HepG2 (cell line): Measurements from ENCODE around the gene LRRC45. TPM values are rescaled to one million over a fixed set of nuclear protein-coding genes. Genes with fewer than 3 reads are reported as not detected.

Experiments
- CBX5 ChIP-seq: sonication (generic); formaldehyde crosslinking; IDR thresholded peaks from 2 replicates; pipeline ENCODE4 v1.4.0; 2020; ENCODE audit warnings: missing genetic modification reagents, borderline replicate concordance
- DPF2 ChIP-seq: sonication (generic); formaldehyde crosslinking; IDR thresholded peaks from 2 replicates; pipeline ENCODE4 v1.4.0; 2020; ENCODE audit warnings: mild to moderate bottlenecking, low read depth, missing genetic modification reagents, borderline replicate concordance
- ETV6 ChIP-seq: sonication (generic); formaldehyde crosslinking; conservative IDR thresholded peaks from 2 replicates; pipeline ENCODE4 v1.4.0; 2020; ENCODE audit warnings: missing genetic modification reagents
- FOXO1 ChIP-seq: sonication (generic); formaldehyde crosslinking; IDR thresholded peaks from 2 replicates; pipeline ENCODE4 v1.4.0; 2020; ENCODE audit warnings: missing genetic modification reagents
- GFI1 ChIP-seq: sonication (generic); formaldehyde crosslinking; IDR thresholded peaks from 2 replicates; pipeline ENCODE4 v1.5.0; 2020; ENCODE audit warnings: missing genetic modification reagents, mild to moderate bottlenecking, borderline replicate concordance
- HMG20B ChIP-seq: conservative IDR thresholded peaks from 2 replicates; pipeline ENCODE4 v1.6.1; 2016; ENCODE audit warnings: missing genetic modification reagents, missing compliant biosample characterization
- HNRNPUL1 ChIP-seq: fragments of 200-400 bp; formaldehyde crosslinking; IDR thresholded peaks from 2 replicates; pipeline ENCODE4 v1.6.1; 2017; ENCODE audit warnings: low read depth, mild to moderate bottlenecking, low read length, moderate library complexity
- KLF9 ChIP-seq: IDR thresholded peaks from 2 replicates; pipeline ENCODE4 v1.6.1; 2016; ENCODE audit warnings: low read depth
- PLRG1 ChIP-seq: fragments of 450-650 bp; conservative IDR thresholded peaks from 2 replicates; pipeline ENCODE4 v1.6.1; 2016
- PPARG ChIP-seq: conservative IDR thresholded peaks from 2 replicates; pipeline ENCODE4 v1.6.1; 2016; ENCODE audit warnings: missing biosample characterization, missing genetic modification reagents
- RAD51 ChIP-seq: fragments of 450-650 bp; IDR thresholded peaks from 2 replicates; pipeline ENCODE4 v1.6.1; 2016; ENCODE audit warnings: borderline replicate concordance
- RFX5 ChIP-seq: IDR thresholded peaks from 2 replicates; pipeline ENCODE4 v1.6.1; 2011; ENCODE audit warnings: low read depth, low read length, improper control_type of control experiment
- SALL1 ChIP-seq: sonication (generic); formaldehyde crosslinking; IDR thresholded peaks from 2 replicates; pipeline ENCODE4 v1.8.0; 2022; ENCODE audit warnings: mild to moderate bottlenecking, missing genetic modification reagents
- TBX3 ChIP-seq: fragments of 450-650 bp; IDR thresholded peaks from 2 replicates; pipeline ENCODE4 v1.6.1; 2017; ENCODE audit warnings: antibody characterized with exemption, mild to moderate bottlenecking, inconsistent platforms, borderline replicate concordance
- XRCC5 ChIP-seq: fragments of 200-400 bp; formaldehyde crosslinking; optimal IDR thresholded peaks from 2 replicates; pipeline ENCODE3; 2017; ENCODE audit warnings: mild to moderate bottlenecking, low read length
- ZBTB42 ChIP-seq: sonication (generic); formaldehyde crosslinking; IDR thresholded peaks from 2 replicates; pipeline ENCODE4 v1.5.0; 2020; ENCODE audit warnings: mild to moderate bottlenecking, missing genetic modification reagents
- ZMYM2 ChIP-seq: sonication (generic); formaldehyde crosslinking; IDR thresholded peaks from 2 replicates; pipeline ENCODE4 v1.8.0; 2022; ENCODE audit warnings: mild to moderate bottlenecking, missing genetic modification reagents
- ZNF138 ChIP-seq: sonication (generic); formaldehyde crosslinking; IDR thresholded peaks from 2 replicates; pipeline ENCODE4 v1.5.0; 2020; ENCODE audit warnings: mild to moderate bottlenecking, low read depth, missing genetic modification reagents
- ZNF207 ChIP-seq: fragments of 450-650 bp; IDR thresholded peaks from 2 replicates; pipeline ENCODE4 v1.6.1; 2016; ENCODE audit warnings: antibody characterized with exemption, borderline replicate concordance
- ZNF3 ChIP-seq: IDR thresholded peaks from 2 replicates; pipeline ENCODE4 v1.7.0; 2017; ENCODE audit warnings: inconsistent platforms
- ZNF589 ChIP-seq: sonication (generic); formaldehyde crosslinking; conservative IDR thresholded peaks from 2 replicates; pipeline ENCODE4 v1.8.0; 2022; ENCODE audit warnings: mild to moderate bottlenecking, moderate library complexity, missing genetic modification reagents
- ZNF7 ChIP-seq: IDR thresholded peaks from 2 replicates; pipeline ENCODE4 v1.6.1; 2016; ENCODE audit warnings: missing biosample characterization, missing genetic modification reagents
- ZNF83 ChIP-seq: sonication (generic); formaldehyde crosslinking; IDR thresholded peaks from 2 replicates; pipeline ENCODE4 v1.4.0; 2020; ENCODE audit warnings: missing genetic modification reagents, mild to moderate bottlenecking, borderline replicate concordance
- ZNF839 ChIP-seq: sonication (generic); formaldehyde crosslinking; IDR thresholded peaks from 2 replicates; pipeline ENCODE4 v1.4.0; 2020; ENCODE audit warnings: missing genetic modification reagents, mild to moderate bottlenecking, borderline replicate concordance
- ZUFSP ChIP-seq: sonication (generic); formaldehyde crosslinking; IDR thresholded peaks from 2 replicates; pipeline ENCODE4 v1.9.0; 2021; ENCODE audit warnings: missing genetic modification reagents, mild to moderate bottlenecking, borderline replicate concordance
- ZXDC ChIP-seq: sonication (generic); formaldehyde crosslinking; IDR thresholded peaks from 2 replicates; pipeline ENCODE4 v1.5.0; 2020; ENCODE audit warnings: mild to moderate bottlenecking, missing genetic modification reagents
- polyA plus RNA-seq, 8 experiments: library from polyadenylated mRNA; depleted of rRNA in 3 of 8; stranded (reverse) in 7 of 8; unstranded in 1 of 8; fragments of >200 nt; fragmentation: Illumina TruSeq in 4 of 8; extraction: Trizol in 4 of 8; gene quantifications; 2 replicates each; pipeline versions ENCODE4 v1.2.1 to v1.2.3, GENCODE V29; 2011 to 2016; ENCODE audit warnings: low read depth in 4 of 8, missing spikeins in 1 of 8, mixed read lengths in 1 of 8; ENCODE audit not compliant: insufficient read depth in 1 of 8
- total RNA-seq, 5 experiments: library from RNA; depleted of rRNA; stranded (reverse); fragments of >200 nt; fragmentation: Illumina TruSeq; extraction: Trizol; gene quantifications; 2 replicates each; pipeline ENCODE4 v1.2.3, GENCODE V29; 2016; ENCODE audit warnings: low read depth in 1 of 5

The LRRC45 gene
- total and polyA plus RNA-seq, 2 of the 13 experiments (the other 11 are each of a cell fraction or from before 2014, with no cell fraction given), result 11.6 to 48.1 TPM

- TF ChIP-seq RAD51, result no peak
- 0 out of 2 replicates have a peak, but pooled peaks have one; percentile 48 for TF ChIP-seq ZBTB42 (CRISPR knock-in tag)
- TF ChIP-seq GFI1 (CRISPR knock-in tag), result peak; percentile 22; the same call in 1 of the 2 replicates
- TF ChIP-seq ZNF83, result no peak
- TF ChIP-seq ZMYM2 (CRISPR knock-in tag), result peak; percentile 75; the same call in 1 of the 2 replicates
- TF ChIP-seq FOXO1 (CRISPR knock-in tag), result peak; percentile 65; the same call in 1 of the 2 replicates
- peak; percentile 24; the same call in 1 of the 2 replicates for TF ChIP-seq ZNF589
- no peak for TF ChIP-seq ZNF3
- TF ChIP-seq PPARG (CRISPR knock-in tag), result no peak
- TF ChIP-seq TBX3, result no peak
- peak; percentile 75 for TF ChIP-seq SALL1
- no peak; the same call in 1 of the 2 replicates for TF ChIP-seq ETV6 (CRISPR knock-in tag)
- peak; percentile 60; the same call in 1 of the 2 replicates for TF ChIP-seq KLF9 (CRISPR knock-in tag)
- peak; percentile 93 for TF ChIP-seq ZXDC
- TF ChIP-seq ZNF138 (CRISPR knock-in tag), result no peak
- TF ChIP-seq ZNF207, result no peak
- TF ChIP-seq HMG20B (CRISPR knock-in tag), result no peak; the same call in 1 of the 2 replicates
- TF ChIP-seq ZNF839 (CRISPR knock-in tag), result no peak
- TF ChIP-seq RFX5, result no peak
- TF ChIP-seq DPF2 (CRISPR knock-in tag), result no peak
- TF ChIP-seq PLRG1, result no peak
- no peak for TF ChIP-seq ZNF7 (CRISPR knock-in tag)
- no peak for TF ChIP-seq HNRNPUL1
- peak; percentile 95 for TF ChIP-seq XRCC5
- peak; percentile 89; the same call in 1 of the 2 replicates for TF ChIP-seq CBX5 (CRISPR knock-in tag)
- TF ChIP-seq ZUFSP, result no peak
These were observed 1.8 kb upstream of the LRRC45 start (continued) for GRCh38 chr17:82021107-82021899.
